ENCODE results near the gene MAP7D3.

GRCh38 chrX:136259543-136259942 lies 8.3 kb upstream of the MAP7D3 start:
- no peak for TF ChIP-seq CTCF (conservative IDR thresholded peaks at IDR 0.05)
- TF ChIP-seq EZH2 (IDR thresholded peaks at IDR 0.05; ENCODE audit: low read depth) = no peak
